Measurements from ENCODE around the gene TJP1.

The TJP1 gene

DNA sequence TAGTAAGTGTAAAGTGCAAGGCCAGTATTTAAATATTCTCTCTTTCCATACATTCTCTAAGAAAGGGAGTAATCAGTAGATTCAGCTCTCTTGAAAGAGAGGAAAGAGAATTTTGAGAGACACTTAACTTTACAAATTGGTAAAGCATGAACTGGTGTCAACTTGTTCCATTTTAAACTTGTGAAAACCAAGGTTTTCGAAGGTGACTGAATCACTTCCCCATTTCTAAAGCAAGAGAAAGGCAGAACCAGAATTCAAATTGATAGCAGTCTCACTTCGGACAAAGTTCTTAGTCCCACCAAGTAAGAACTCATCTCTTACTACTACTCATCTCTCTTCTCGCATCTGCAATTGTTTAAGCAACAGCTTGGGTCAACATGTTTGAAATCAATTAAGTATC, 22.4 kb downstream of the TJP1 start:
- no peak overlapping the region for H3K4me3 ChIP-seq (ENCODE audit: low read depth, low read length)
- no peak overlapping the region for H3K27ac ChIP-seq (ENCODE audit: extremely low read depth, low read depth, low read length)
- H3K36me3 ChIP-seq (ENCODE audit: control insufficient read depth in 2 of 2, insufficient read depth in 1 of 2, low read length in 2 of 2): peaks cover 3 to 4% of the 10 kb centered on the region in 2 experiments; a peak in 2 of 3 replicates
- no peaks in the 10 kb centered on the region for H3K9me3 ChIP-seq (ENCODE audit: control insufficient read depth, insufficient read depth, low read depth, low read length)
- ChIA-PET CTCF (interaction anchor here (0.6 to 0.7 kb wide), 2 partner anchors 59 to 71 kb away, joined by 3 to 5 read pairs; no protein-coding TSS in a partner anchor), POLR2A (no interaction called here)
- H3K4me1 ChIP-seq (ENCODE audit: control insufficient read depth, insufficient read depth, low read length): peaks cover 9% of the 10 kb centered on the region; the same call in 1 of the 2 replicates
- TF ChIP-seq, protein P1, sequence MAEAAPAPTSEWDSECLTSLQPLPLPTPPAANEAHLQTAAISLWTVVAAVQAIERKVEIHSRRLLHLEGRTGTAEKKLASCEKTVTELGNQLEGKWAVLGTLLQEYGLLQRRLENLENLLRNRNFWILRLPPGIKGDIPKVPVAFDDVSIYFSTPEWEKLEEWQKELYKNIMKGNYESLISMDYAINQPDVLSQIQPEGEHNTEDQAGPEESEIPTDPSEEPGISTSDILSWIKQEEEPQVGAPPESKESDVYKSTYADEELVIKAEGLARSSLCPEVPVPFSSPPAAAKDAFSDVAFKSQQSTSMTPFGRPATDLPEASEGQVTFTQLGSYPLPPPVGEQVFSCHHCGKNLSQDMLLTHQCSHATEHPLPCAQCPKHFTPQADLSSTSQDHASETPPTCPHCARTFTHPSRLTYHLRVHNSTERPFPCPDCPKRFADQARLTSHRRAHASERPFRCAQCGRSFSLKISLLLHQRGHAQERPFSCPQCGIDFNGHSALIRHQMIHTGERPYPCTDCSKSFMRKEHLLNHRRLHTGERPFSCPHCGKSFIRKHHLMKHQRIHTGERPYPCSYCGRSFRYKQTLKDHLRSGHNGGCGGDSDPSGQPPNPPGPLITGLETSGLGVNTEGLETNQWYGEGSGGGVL (tag by site-specific recombination; IDR thresholded peaks at IDR 0.05): no peak
- TF ChIP-seq ZBTB6 (tag by site-specific recombination; IDR thresholded peaks at IDR 0.05) (no peak), ZFP3 (tag by site-specific recombination; IDR thresholded peaks at IDR 0.05; ENCODE audit: low read depth) (no peak), ZNF169 (tag by site-specific recombination; IDR thresholded peaks at IDR 0.05) (no peak), ZNF302 (tag by site-specific recombination; IDR thresholded peaks at IDR 0.05; ENCODE audit: low read depth) (no peak), ZNF140 (tag by site-specific recombination; IDR thresholded peaks at IDR 0.05) (no peak), ZNF155 (tag by site-specific recombination; IDR thresholded peaks at IDR 0.05) (no peak), ZNF747 (tag by site-specific recombination; IDR thresholded peaks at IDR 0.05) (no peak), ZNF10 (tag by site-specific recombination; IDR thresholded peaks at IDR 0.05) (no peak), ZNF768 (tag by site-specific recombination; IDR thresholded peaks at IDR 0.05) (no peak), ZNF202 (tag by site-specific recombination; IDR thresholded peaks at IDR 0.05; ENCODE audit: borderline replicate concordance) (no peak), ZNF350 (tag by site-specific recombination; IDR thresholded peaks at IDR 0.05) (no peak), ZNF76 (tag by site-specific recombination; IDR thresholded peaks at IDR 0.05; ENCODE audit: borderline replicate concordance, low read depth) (no peak)
- TF ChIP-seq, protein P2, sequence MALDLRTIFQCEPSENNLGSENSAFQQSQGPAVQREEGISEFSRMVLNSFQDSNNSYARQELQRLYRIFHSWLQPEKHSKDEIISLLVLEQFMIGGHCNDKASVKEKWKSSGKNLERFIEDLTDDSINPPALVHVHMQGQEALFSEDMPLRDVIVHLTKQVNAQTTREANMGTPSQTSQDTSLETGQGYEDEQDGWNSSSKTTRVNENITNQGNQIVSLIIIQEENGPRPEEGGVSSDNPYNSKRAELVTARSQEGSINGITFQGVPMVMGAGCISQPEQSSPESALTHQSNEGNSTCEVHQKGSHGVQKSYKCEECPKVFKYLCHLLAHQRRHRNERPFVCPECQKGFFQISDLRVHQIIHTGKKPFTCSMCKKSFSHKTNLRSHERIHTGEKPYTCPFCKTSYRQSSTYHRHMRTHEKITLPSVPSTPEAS (tag by site-specific recombination; IDR thresholded peaks at IDR 0.05): no peak

GRCh38 chr15:29795610-29796009, 26.7 kb downstream of the TJP1 start:
- H3K4me1 ChIP-seq (ENCODE audit: control insufficient read depth, insufficient read depth, low read length): no peaks in the 10 kb centered on the region
- TF ChIP-seq ZNF114 (tag by site-specific recombination; IDR thresholded peaks at IDR 0.05): no peak
- TF ChIP-seq, protein P3, sequence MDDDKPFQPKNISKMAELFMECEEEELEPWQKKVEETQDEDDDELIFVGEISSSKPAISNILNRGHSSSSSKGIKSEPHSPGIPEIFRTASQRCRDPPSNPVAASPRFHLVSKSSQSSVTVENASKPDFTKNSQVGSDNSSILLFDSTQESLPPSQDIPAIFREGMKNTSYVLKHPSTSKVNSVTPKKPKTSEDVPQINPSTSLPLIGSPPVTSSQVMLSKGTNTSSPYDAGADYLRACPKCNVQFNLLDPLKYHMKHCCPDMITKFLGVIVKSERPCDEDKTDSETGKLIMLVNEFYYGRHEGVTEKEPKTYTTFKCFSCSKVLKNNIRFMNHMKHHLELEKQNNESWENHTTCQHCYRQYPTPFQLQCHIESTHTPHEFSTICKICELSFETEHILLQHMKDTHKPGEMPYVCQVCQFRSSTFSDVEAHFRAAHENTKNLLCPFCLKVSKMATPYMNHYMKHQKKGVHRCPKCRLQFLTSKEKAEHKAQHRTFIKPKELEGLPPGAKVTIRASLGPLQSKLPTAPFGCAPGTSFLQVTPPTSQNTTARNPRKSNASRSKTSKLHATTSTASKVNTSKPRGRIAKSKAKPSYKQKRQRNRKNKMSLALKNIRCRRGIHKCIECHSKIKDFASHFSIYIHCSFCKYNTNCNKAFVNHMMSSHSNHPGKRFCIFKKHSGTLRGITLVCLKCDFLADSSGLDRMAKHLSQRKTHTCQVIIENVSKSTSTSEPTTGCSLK (tag by site-specific recombination; IDR thresholded peaks at IDR 0.05): no peak
- no peak for TF ChIP-seq ZNF184 (tag by site-specific recombination; IDR thresholded peaks at IDR 0.05)
- no peak for TF ChIP-seq ZNF677 (tag by site-specific recombination; IDR thresholded peaks at IDR 0.05)
- no peak for TF ChIP-seq ZNF561 (tag by site-specific recombination; IDR thresholded peaks at IDR 0.05; ENCODE audit: borderline replicate concordance)
- H3K27ac ChIP-seq (ENCODE audit: extremely low read depth, low read depth, low read length): no peak overlapping the region
- H3K36me3 ChIP-seq (ENCODE audit: control insufficient read depth in 2 of 2, insufficient read depth in 1 of 2, low read length in 2 of 2): peaks cover 4 to 6% of the 10 kb centered on the region in 2 experiments; a peak in 2 of 3 replicates
- H3K4me3 ChIP-seq (ENCODE audit: low read depth, low read length): no peak overlapping the region
- CTCF ChIA-PET: no interaction called here
- POLR2A ChIA-PET: no interaction called here
- H3K9me3 ChIP-seq (ENCODE audit: control insufficient read depth, insufficient read depth, low read depth, low read length): no peaks in the 10 kb centered on the region
